Measurements from ENCODE around the gene E2F1.

E2F1 gene

DNA sequence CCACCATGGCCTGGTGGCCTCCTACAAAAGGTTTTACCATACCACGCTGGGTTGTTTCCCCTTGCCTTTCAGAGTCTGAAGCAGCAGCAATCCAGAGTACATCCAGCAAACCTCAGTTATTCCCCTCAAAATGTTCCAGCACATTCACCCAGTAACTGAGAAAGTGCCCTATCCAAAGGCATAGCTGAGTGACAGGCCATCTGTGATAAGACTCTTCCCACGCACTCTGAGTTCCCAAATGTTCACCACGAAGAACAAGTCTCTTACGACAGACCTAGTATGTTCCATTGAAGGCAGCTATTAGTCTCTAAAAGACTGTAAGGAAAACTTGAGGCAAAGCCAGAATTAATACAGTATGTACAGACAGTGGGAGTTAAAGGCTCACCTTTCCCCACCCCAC, 55.7 kb downstream of the E2F1 start:
- no peak for DNase-seq

DNA sequence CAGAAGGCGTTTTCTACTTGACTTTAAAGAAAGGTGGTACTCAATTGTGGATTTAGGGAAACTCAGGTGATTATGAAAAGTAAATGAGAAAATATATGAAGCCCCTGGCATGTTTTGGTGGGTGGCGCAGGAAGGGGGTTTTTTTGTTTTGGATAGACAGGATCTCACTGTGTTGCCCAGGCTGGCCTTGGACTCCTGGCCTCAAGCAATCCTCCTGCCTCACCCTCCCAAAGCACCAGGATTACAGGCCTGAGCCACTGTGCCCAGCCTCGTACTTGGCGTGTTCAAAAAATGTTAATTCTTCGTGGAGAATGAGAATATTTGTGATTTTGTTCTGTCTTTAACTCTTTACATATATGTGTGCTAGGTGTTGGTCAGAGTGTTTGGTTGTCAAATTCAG, 56.2 kb downstream of the E2F1 start:
- DNase-seq = no peak

DNA sequence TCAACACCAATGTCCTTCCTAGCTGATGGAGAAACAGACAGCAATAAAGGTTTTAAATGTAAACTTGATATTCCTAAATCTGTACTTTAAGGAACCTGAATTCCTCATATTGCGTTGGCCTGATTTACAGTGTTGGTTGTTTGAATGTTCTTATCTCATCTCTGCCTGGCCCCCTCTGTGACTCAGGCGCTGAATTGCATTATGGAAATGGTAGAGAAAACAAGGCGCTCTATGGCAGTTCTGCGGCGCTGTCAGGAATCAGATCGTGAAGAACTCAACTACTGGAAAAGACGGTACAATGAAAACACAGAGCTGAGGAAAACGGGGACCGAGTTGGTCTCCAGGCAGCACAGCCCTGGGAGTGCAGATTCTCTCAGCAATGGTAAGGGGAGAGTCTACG, 56.7 kb downstream of the E2F1 start:
- DNase-seq = no peak

DNA sequence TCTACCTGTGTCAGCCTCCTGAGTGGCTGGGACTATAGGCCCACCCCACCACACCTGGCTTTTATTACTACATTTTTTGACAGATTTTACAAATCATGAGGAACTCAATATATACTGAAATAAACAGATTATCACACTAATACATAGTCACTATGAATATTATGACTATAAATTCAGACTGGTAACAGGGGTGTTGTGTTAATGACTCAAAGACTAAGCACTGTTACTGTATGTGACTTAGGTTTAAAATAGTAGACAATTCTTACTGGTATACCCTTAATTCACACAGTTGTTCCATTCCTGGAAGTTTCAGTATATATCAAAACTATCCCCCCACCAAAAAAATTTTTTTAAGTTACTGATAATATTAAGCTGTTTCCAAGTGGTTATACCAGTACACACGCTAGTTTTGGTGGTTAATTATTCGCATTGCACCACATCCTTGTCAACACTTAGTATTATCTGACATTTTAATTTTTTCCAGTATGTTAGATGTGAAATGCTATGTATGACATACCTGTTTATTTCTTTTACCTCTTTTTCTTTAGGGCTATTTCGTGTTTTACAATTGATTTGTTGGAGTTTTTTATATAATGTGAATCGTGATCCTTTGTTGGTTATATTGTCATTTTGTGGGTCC, 58.5 kb downstream of the E2F1 start:
- no peak for DNase-seq

DNA sequence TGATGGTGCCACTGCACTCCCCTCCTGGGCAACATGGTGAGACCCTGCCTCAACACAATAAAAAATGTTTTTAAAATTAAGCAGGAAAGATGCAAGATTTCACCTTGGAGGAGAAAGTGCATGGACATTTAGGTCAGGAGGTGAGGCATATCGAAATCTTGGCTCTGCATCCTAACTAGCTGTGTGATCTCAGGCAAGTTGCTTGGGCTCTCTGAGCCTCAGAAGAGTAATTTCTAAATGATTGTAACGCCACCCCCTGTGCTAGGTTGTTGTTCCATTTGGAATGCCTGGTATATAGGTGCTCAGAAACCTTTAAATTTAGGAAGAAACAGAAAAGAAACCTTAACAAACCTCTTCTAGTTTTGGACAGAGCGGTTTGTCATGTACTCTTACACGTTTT, 60.0 kb downstream of the E2F1 start:
- DNase-seq = no peak
